GM18951 (cell line): ENCODE measurements around the gene RYR3.

Experiments
- POLR2A ChIP-seq: IDR thresholded peaks from 4 replicates; pipeline ENCODE4 v1.6.1; 2011; ENCODE audit warnings: mild to moderate bottlenecking; ENCODE audit not compliant: insufficient read length, insufficient read depth; ENCODE audit errors: extremely low read depth
- in situ Hi-C: fragments of 300-500 bp; cut with MboI; formaldehyde crosslinking; loops from one replicate; pipeline ENCODE4 v1.12.0; 2022; ENCODE audit warnings: low sequenced_read_pairs, mixed read lengths, inconsistent platforms; ENCODE audit not compliant: unreplicated experiment

RYR3 gene

GRCh38 chr15:33298631-33299030 is 12.1 kb upstream of the RYR3 start:
- in situ Hi-C loops: no loop called here
- TF ChIP-seq POLR2A: no peak

GRCh38 chr15:33304924-33305323 is 5.8 kb upstream of the RYR3 start:
- TF ChIP-seq POLR2A: no peak
- in situ Hi-C loops: loop anchor here (5.0 kb wide), 1 partner anchor 392 kb away; no protein-coding TSS in a partner anchor

GRCh38 chr15:33309602-33310276 is 1.0 kb upstream of the RYR3 start:
- no peak for TF ChIP-seq POLR2A
- in situ Hi-C loops: loop anchor here (5.0 kb wide), 1 partner anchor 388 kb away; no protein-coding TSS in a partner anchor

- in situ Hi-C loops: no loop called here
- TF ChIP-seq POLR2A: no peak
Observed at GRCh38 chr15:33311312-33311971, 675 bp downstream of the RYR3 start.

GRCh38 chr15:33313491-33313890 is 2.7 kb downstream of the RYR3 start:
- in situ Hi-C loops: no loop called here
- no peak for TF ChIP-seq POLR2A

- TF ChIP-seq POLR2A: no peak
- in situ Hi-C loops: no loop called here
Observed at GRCh38 chr15:33314069-33314468, 3.3 kb downstream of the RYR3 start.

GRCh38 chr15:33315044-33315443 is 4.3 kb downstream of the RYR3 start:
- no peak for TF ChIP-seq POLR2A
- in situ Hi-C loops: no loop called here

- in situ Hi-C loops: no loop called here
- no peak for TF ChIP-seq POLR2A
Observed at GRCh38 chr15:33317896-33318295, 7.1 kb downstream of the RYR3 start.

GRCh38 chr15:33320017-33320416 is 9.2 kb downstream of the RYR3 start:
- in situ Hi-C loops: no loop called here
- TF ChIP-seq POLR2A: no peak

- in situ Hi-C loops: no loop called here
- no peak for TF ChIP-seq POLR2A
Observed at GRCh38 chr15:33322091-33322490, 11.3 kb downstream of the RYR3 start.

- TF ChIP-seq POLR2A: no peak
- in situ Hi-C loops: no loop called here
Observed at GRCh38 chr15:33324609-33325008, 13.8 kb downstream of the RYR3 start.

GRCh38 chr15:33326908-33327307 is 16.1 kb downstream of the RYR3 start:
- TF ChIP-seq POLR2A: no peak
- in situ Hi-C loops: no loop called here

GRCh38 chr15:33328106-33328505 is 17.3 kb downstream of the RYR3 start:
- in situ Hi-C loops: no loop called here
- no peak for TF ChIP-seq POLR2A

GRCh38 chr15:33329457-33329856 is 18.7 kb downstream of the RYR3 start:
- in situ Hi-C loops: no loop called here
- no peak for TF ChIP-seq POLR2A
